ENCODE measurements around the gene DLL1.

- TF ChIP-seq POLR2AphosphoS5 (IDR thresholded peaks at IDR 0.05; ENCODE audit: low read depth, low read length), result no peak
- no peak for TF ChIP-seq POLR2A (IDR thresholded peaks at IDR 0.05; ENCODE audit: low read depth, low read length)
- TF ChIP-seq TAF1 (IDR thresholded peaks at IDR 0.05; ENCODE audit: low read depth, low read length), result no peak
- no peak for TF ChIP-seq POU2F2 (IDR thresholded peaks at IDR 0.05; ENCODE audit: low read depth, low read length)
These were observed 7.8 kb upstream of the DLL1 start for GRCh38 chr6:170298688-170299087.
